CD8-positive, alpha-beta memory T cell (primary cell): ENCODE data around the gene NSG1. TPM values are rescaled to one million over a fixed set of nuclear protein-coding genes. Genes with fewer than 3 reads are reported as not detected.
"Not testable (repeated sequence)": the region's sequence is repeated elsewhere in the genome, so short reads cannot be mapped to it uniquely, and the experiment has no call there.

Source experiments
- CTCF ChIA-PET: fragments of 350-600 bp; sonication (Branson Sonifier 250); formaldehyde crosslinking; loops from one replicate; lab custom pipeline; 2021; ENCODE audit warnings: antibody characterized with exemption; lab: Charles Lee
- POLR2A ChIA-PET: fragments of 350-600 bp; sonication (Branson Sonifier 250); formaldehyde crosslinking; loops from one replicate; lab custom pipeline; 2021; ENCODE audit warnings: antibody characterized with exemption; lab: Charles Lee
- DNase-seq, 5 donors: peaks; one replicate each; pipeline versions ENCODE4 v3.0.0 to v3.0.0-alpha.2; 2020 to 2022; ENCODE audit warnings: mixed read lengths in 1 of 5
- H3K27ac ChIP-seq: one replicate; pipeline ENCODE4 v1.7.0; 2013; ENCODE audit warnings: low read depth, mild to moderate bottlenecking, low read length, moderate library complexity
- H3K27me3 ChIP-seq: 2 replicates; pipeline ENCODE4 v1.7.0; 2013; ENCODE audit warnings: low read length, mild to moderate bottlenecking; ENCODE audit not compliant: insufficient read depth, poor library complexity, severe bottlenecking
- H3K36me3 ChIP-seq: 2 replicates; pipeline ENCODE4 v1.7.0; 2013; ENCODE audit warnings: mild to moderate bottlenecking, low read length, moderate library complexity; ENCODE audit not compliant: insufficient read depth
- H3K4me1 ChIP-seq: 2 replicates; pipeline ENCODE4 v1.7.0; 2013; ENCODE audit warnings: mild to moderate bottlenecking, low read length, moderate library complexity; ENCODE audit not compliant: insufficient read depth
- H3K4me3 ChIP-seq: 2 replicates; pipeline ENCODE4 v1.7.0; 2013; ENCODE audit warnings: mild to moderate bottlenecking, low read length
- H3K9me3 ChIP-seq: 2 replicates; pipeline ENCODE4 v1.7.0; 2013; ENCODE audit warnings: mild to moderate bottlenecking, low read length
- H3K27ac Mint-ChIP-seq, 8 donors: one replicate each; pipeline ENCODE4 v1.8.0; 2020 to 2021; ENCODE audit warnings: mixed read lengths in 8 of 8, mild to moderate bottlenecking in 6 of 8, inconsistent platforms in 3 of 8, moderate library complexity in 3 of 8
- H3K27me3 Mint-ChIP-seq, 2 donors: one replicate each; pipeline ENCODE4 v1.8.0; 2020 to 2021; ENCODE audit warnings: mixed read lengths in 2 of 2, mild to moderate bottlenecking in 1 of 2, moderate library complexity in 1 of 2
- H3K36me3 Mint-ChIP-seq, 3 donors: one replicate each; pipeline ENCODE4 v1.8.0; 2020 to 2021; ENCODE audit warnings: mixed read lengths in 3 of 3, inconsistent platforms in 1 of 3, mild to moderate bottlenecking in 1 of 3
- H3K4me1 Mint-ChIP-seq, 3 donors: one replicate each; pipeline ENCODE4 v1.8.0; 2020 to 2021; ENCODE audit warnings: mixed read lengths in 3 of 3, inconsistent platforms in 1 of 3, mild to moderate bottlenecking in 1 of 3
- H3K4me3 Mint-ChIP-seq, 7 donors: one replicate each; pipeline ENCODE4 v1.8.0; 2020 to 2021; ENCODE audit warnings: mixed read lengths in 7 of 7, mild to moderate bottlenecking in 6 of 7, moderate library complexity in 4 of 7, inconsistent platforms in 2 of 7
- H3K9me3 Mint-ChIP-seq, 5 donors: one replicate each; pipeline ENCODE4 v1.8.0; 2020 to 2022; ENCODE audit warnings: mixed read lengths in 5 of 5, mild to moderate bottlenecking in 3 of 5, moderate library complexity in 2 of 5, inconsistent platforms in 1 of 5
- polyA plus RNA-seq: library from polyadenylated mRNA; unstranded; fragments of 300-500 nt; fragmentation: Illumina TruSeq; gene quantifications from one replicate; pipeline ENCODE4 v1.2.3, GENCODE V29; 2021
- total RNA-seq, 2 experiments: library from RNA; stranded (reverse); gene quantifications; one replicate each; pipeline ENCODE4 v1.2.3, GENCODE V29; 2021

The NSG1 gene
- total and polyA plus RNA-seq, 3 experiments from 2014 or later = 15.1 to 49.8 (median 16.3) TPM

DNA sequence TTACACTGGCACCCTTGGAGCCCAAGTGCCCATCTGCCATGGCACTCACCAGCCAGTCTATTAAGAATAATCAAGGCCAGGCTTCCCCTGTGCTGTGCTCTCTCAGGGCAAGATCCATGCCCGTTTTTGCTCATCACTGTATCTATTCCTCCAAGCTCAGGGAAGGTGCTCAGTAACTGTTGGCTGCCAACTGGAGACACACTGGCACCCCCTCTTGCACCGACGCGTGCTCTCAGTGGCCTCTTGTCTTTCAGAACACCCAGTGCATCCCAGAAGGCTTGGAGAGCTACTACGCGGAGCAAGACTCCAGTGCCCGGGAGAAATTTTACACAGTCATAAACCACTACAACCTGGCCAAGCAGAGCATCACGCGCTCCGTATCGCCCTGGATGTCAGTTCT, 30.1 kb downstream of the NSG1 start:
- H3K9me3 Mint-ChIP-seq = peaks cover 0 to 2% (median 0%) of the 10 kb centered on the region in 5 donors
- H3K27ac ChIP-seq = no peak overlapping the region
- peaks cover 14% of the 10 kb centered on the region for H3K36me3 ChIP-seq
- H3K9me3 ChIP-seq = no peaks in the 10 kb centered on the region
- H3K27ac Mint-ChIP-seq = peak overlapping the region in 3 of 8 donors; percentile 37 to 89 (median 68)
- H3K4me1 Mint-ChIP-seq = peaks cover 20 to 36% (median 34%) of the 10 kb centered on the region in 3 donors
- no peak overlapping the region for H3K4me3 ChIP-seq
- H3K4me1 ChIP-seq = peaks cover 19% of the 10 kb centered on the region
- H3K4me3 Mint-ChIP-seq = no peak overlapping the region
- POLR2A ChIA-PET = no interaction called here
- no peak for DNase-seq
- peaks cover 10 to 74% (median 14%) of the 10 kb centered on the region in 3 donors for H3K36me3 Mint-ChIP-seq
- CTCF ChIA-PET = interaction anchor here (1.7 kb wide), 1 partner anchor 13 kb away, joined by 10 read pairs; no protein-coding TSS in a partner anchor
- no peaks in the 10 kb centered on the region for H3K27me3 Mint-ChIP-seq
- no peaks in the 10 kb centered on the region for H3K27me3 ChIP-seq

DNA sequence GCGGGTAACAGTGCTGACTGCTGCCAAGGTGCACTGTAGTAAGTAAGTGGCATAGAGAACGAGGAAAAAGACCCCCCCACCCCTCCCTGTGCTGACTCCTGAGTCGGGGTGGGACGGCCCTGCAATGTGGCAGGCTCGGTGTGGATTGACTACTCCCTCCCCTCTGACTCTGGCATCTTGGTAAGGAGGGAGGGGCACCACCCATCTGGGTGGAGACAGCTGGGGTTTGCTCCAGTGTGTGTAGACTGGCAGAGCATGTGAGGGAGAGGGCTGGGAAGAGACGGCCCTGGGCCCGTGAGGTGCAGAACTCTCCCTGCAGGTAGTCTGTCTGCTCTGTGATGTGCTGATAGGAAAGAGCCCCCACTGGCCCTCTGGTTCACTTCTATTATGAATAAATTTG, 31.0 kb downstream of the NSG1 start:
- peak overlapping the region in 4 of 7 donors; percentile 29 to 62 (median 44) for H3K4me3 Mint-ChIP-seq
- peak overlapping the region in 7 of 8 donors; percentile 65 to 89 (median 76) for H3K27ac Mint-ChIP-seq
- POLR2A ChIA-PET = no interaction called here

DNA sequence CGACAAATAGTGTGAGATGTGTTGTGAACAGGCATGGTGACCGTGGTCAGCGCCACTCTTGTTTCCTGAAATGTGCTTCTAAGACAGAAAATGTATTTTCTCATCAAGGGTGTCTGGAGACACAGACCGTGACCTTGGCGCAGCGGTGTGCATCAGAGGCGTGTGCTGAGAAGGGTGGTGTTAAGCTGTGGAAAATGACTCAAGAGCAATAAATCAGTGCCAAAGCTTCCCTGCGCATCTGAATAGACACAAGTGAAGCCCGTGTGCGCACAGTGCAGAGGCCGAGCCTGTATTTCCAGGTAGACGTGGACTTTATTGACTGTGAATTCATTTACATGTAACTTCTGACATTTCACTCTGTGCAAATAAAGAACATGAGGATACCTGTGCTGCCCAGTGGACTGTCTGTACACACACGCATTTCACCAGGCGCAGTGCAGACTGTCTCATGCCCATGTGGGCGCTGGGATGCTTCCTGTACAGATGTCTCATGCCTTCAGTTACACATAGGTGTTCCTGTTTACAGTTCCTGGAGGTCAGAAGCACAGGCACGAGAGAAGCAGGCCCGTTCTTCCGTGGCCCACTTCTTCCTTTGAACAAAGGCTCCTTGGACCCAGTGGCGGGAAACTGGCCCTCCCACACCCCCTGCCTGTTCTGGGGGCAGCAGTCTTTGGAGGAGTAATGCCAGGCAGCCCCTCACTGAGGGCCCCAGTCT, 31.9 kb downstream of the NSG1 start:
- H3K27ac ChIP-seq = no peak overlapping the region
- no peak overlapping the region for H3K4me3 ChIP-seq
- no peaks in the 10 kb centered on the region for H3K9me3 ChIP-seq
- ChIA-PET POLR2A (no interaction called here), CTCF (interaction anchor here (0.6 to 1.7 kb wide), 2 partner anchors 11 to 167 kb away, joined by 3 to 10 read pairs; no protein-coding TSS in a partner anchor)
- Mint-ChIP-seq H3K36me3 (peaks cover 10 to 85% (median 15%) of the 10 kb centered on the region in 3 donors), H3K4me3 (peak overlapping the region in 5 of 7 donors; percentile 32 to 66 (median 39)), H3K9me3 (peaks cover 0 to 2% (median 0%) of the 10 kb centered on the region in 5 donors), H3K27ac (peak overlapping the region in 7 of 8 donors; percentile 40 to 89 (median 73)), H3K4me1 (peaks cover 20 to 36% (median 34%) of the 10 kb centered on the region in 3 donors), H3K27me3 (no peaks in the 10 kb centered on the region)
- peaks cover 14% of the 10 kb centered on the region for H3K36me3 ChIP-seq
- H3K4me1 ChIP-seq = peaks cover 19% of the 10 kb centered on the region
- no peaks in the 10 kb centered on the region for H3K27me3 ChIP-seq
- no peak for DNase-seq

More for the DNA sequence above, 31.0 kb downstream of the NSG1 start:
- H3K4me1 ChIP-seq = peaks cover 19% of the 10 kb centered on the region
- H3K27me3 ChIP-seq = no peaks in the 10 kb centered on the region
- DNase-seq = no peak
- Mint-ChIP-seq H3K27me3 (no peaks in the 10 kb centered on the region), H3K4me1 (peaks cover 20 to 36% (median 34%) of the 10 kb centered on the region in 3 donors), H3K9me3 (peaks cover 0 to 2% (median 0%) of the 10 kb centered on the region in 5 donors), H3K36me3 (peaks cover 10 to 79% (median 14%) of the 10 kb centered on the region in 3 donors)
- H3K27ac ChIP-seq = no peak overlapping the region
- H3K36me3 ChIP-seq = peaks cover 14% of the 10 kb centered on the region
- CTCF ChIA-PET = interaction anchor here (1.7 kb wide), 1 partner anchor 12 kb away, joined by 10 read pairs; no protein-coding TSS in a partner anchor
- no peaks in the 10 kb centered on the region for H3K9me3 ChIP-seq
- H3K4me3 ChIP-seq = no peak overlapping the region

DNA sequence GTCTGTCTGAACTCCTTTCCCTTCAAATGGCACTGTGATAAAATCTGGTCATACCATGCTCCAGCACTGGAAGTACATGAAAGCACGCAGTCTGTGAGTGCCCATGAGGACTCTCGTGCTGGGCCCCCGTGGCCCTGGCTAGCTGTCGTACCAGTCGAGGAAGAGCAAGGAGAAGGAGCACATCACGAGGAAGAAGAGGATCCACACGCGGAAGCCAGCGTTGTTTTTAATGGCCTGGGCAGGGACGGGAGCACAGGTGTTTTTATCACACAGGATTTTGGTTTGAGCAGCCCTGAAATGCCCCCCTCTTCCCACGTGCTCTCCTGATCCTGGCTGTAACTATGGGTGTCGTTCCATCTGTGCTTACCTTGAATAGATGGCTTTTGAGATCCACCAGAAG, 33.0 kb downstream of the NSG1 start:
- Histone ChIP-seq H3K27ac (no peak overlapping the region), H3K36me3 (peaks cover 14% of the 10 kb centered on the region), H3K4me1 (peaks cover 19% of the 10 kb centered on the region), H3K4me3 (no peak overlapping the region), H3K9me3 (no peaks in the 10 kb centered on the region), H3K27me3 (no peaks in the 10 kb centered on the region)
- Mint-ChIP-seq H3K4me1 (peaks cover 20 to 36% (median 34%) of the 10 kb centered on the region in 3 donors), H3K4me3 (no peak overlapping the region), H3K36me3 (peaks cover 10 to 89% (median 13%) of the 10 kb centered on the region in 3 donors), H3K9me3 (peaks cover 0 to 2% (median 0%) of the 10 kb centered on the region in 5 donors), H3K27ac (peak overlapping the region in 3 of 8 donors; percentile 40 to 47 (median 45)), H3K27me3 (no peaks in the 10 kb centered on the region)
- CTCF ChIA-PET = no interaction called here
- POLR2A ChIA-PET = no interaction called here
- DNase-seq = no peak

DNA sequence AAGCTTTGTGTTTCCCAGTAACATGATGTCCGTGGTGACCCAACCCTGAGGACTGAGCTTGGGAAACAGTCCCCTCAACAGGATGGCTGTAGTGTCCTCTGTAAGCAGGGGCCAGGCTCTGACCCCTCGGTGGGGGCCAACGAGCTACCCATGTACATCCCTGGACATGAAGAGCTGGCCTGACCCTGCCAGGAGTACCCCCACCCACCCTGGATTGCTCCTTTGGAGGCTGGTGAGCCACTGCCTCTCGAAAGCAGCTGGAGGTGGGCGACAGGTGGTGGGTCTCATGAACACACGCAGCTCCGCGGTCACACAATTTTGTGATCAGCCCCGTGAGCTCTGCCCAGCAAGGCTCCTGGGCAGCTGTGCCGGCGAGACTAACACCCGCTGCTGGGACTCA, 33.5 kb downstream of the NSG1 start:
- peaks cover 20 to 36% (median 34%) of the 10 kb centered on the region in 3 donors for H3K4me1 Mint-ChIP-seq
- H3K4me3 ChIP-seq = no peak overlapping the region
- CTCF ChIA-PET = no interaction called here
- no peak overlapping the region for H3K27ac Mint-ChIP-seq
- H3K36me3 Mint-ChIP-seq = peaks cover 10 to 91% (median 13%) of the 10 kb centered on the region in 3 donors
- no peaks in the 10 kb centered on the region for H3K27me3 Mint-ChIP-seq
- H3K36me3 ChIP-seq = peaks cover 14% of the 10 kb centered on the region
- no peaks in the 10 kb centered on the region for H3K9me3 ChIP-seq
- H3K4me3 Mint-ChIP-seq = no peak overlapping the region
- peaks cover 0 to 2% (median 0%) of the 10 kb centered on the region in 5 donors for H3K9me3 Mint-ChIP-seq
- H3K27me3 ChIP-seq = no peaks in the 10 kb centered on the region
- H3K4me1 ChIP-seq = peaks cover 19% of the 10 kb centered on the region
- POLR2A ChIA-PET = no interaction called here
- DNase-seq = no peak
- no peak overlapping the region for H3K27ac ChIP-seq

DNA sequence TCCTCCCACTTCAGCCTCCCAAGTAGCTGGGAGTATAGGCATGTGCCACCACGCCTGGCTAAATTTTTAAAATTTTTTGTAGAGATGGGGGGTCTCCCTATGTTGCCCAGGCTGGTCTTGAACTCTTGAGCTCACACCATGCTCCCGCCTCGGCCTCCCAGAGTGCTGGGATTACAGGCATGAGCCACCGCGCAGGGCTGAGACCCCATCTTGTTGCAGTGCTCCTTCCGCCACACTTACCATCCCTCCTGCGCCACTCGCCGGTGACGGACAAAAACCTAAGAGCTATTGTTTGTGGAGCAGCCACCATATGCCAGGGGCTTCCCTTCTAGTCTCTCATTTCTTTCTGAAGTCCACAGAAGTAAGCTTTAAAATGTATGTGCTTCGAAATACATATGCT, 34.5 kb downstream of the NSG1 start:
- Mint-ChIP-seq H3K9me3 (no peaks in the 10 kb centered on the region), H3K36me3 (peaks cover 4 to 89% (median 13%) of the 10 kb centered on the region in 3 donors), H3K4me1 (peaks cover 20 to 36% (median 34%) of the 10 kb centered on the region in 3 donors), H3K27me3 (no peaks in the 10 kb centered on the region), H3K27ac (peak overlapping the region in 1 of 8 donors; percentile 19), H3K4me3 (no peak overlapping the region)
- ChIA-PET POLR2A (no interaction called here), CTCF (interaction anchor here (1.0 to 1.4 kb wide), 2 partner anchors 9 to 161 kb away, joined by 3 to 8 read pairs; no protein-coding TSS in a partner anchor)
- no peak overlapping the region for H3K4me3 ChIP-seq
- no peak for DNase-seq
- peaks cover 14% of the 10 kb centered on the region for H3K36me3 ChIP-seq
- H3K9me3 ChIP-seq = no peaks in the 10 kb centered on the region
- peaks cover 19% of the 10 kb centered on the region for H3K4me1 ChIP-seq
- H3K27me3 ChIP-seq = no peaks in the 10 kb centered on the region
- H3K27ac ChIP-seq = no peak overlapping the region

DNA sequence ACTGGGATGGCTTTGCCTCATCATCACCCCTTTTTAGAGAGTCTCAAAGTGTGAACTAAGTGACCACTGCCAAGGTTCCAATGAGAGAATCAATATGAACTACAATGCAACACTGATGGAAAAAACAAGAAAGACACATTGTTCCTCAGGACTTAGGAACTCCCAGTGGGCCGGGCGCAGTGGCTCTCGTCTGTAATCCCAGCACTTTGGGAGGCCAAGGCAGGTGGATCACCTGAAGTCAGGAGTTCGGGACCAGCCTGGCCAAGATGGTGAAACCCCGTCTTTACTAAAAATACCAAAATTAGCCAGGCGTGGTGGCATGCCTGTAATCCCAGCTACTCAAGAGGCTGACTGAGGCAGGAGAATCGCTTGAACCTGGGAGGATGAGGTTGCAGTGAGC, 35.2 kb downstream of the NSG1 start:
- H3K9me3 Mint-ChIP-seq, H3K27me3 Mint-ChIP-seq, H3K4me3 ChIP-seq, H3K27ac ChIP-seq, DNase-seq, H3K4me3 Mint-ChIP-seq, H3K27ac Mint-ChIP-seq, H3K27me3 ChIP-seq, H3K9me3 ChIP-seq: not testable (repeated sequence)
- Mint-ChIP-seq H3K36me3 (peaks cover 4 to 89% (median 13%) of the 10 kb centered on the region in 3 donors), H3K4me1 (peaks cover 20 to 31% (median 27%) of the 10 kb centered on the region in 3 donors)
- ChIA-PET CTCF (interaction anchor here (1.4 kb wide), 1 partner anchor 8 kb away, joined by 8 read pairs; no protein-coding TSS in a partner anchor), POLR2A (interaction anchor here (0.7 kb wide), 1 partner anchor 28 kb away, joined by 5 read pairs; no protein-coding TSS in a partner anchor)
- Histone ChIP-seq H3K36me3 (peaks cover 14% of the 10 kb centered on the region), H3K4me1 (peaks cover 19% of the 10 kb centered on the region)
